Ectodermal cell (in vitro differentiated cells): ENCODE results near the gene POLR2E.

Source experiments
- H3K27ac ChIP-seq: 2 replicates; pipeline ENCODE4 v1.7.0; 2013; ENCODE audit warnings: mild to moderate bottlenecking, low read depth, low read length; ENCODE audit not compliant: insufficient read depth, poor library complexity, severe bottlenecking
- H3K27me3 ChIP-seq: 2 replicates; pipeline ENCODE4 v1.7.0; 2013; ENCODE audit warnings: mild to moderate bottlenecking, low read length; ENCODE audit not compliant: insufficient read depth, control insufficient read depth, poor library complexity, severe bottlenecking
- H3K36me3 ChIP-seq: one replicate; pipeline ENCODE4 v1.7.0; 2013; ENCODE audit warnings: low read length; ENCODE audit not compliant: control insufficient read depth, insufficient read depth
- H3K4me1 ChIP-seq: one replicate; pipeline ENCODE4 v1.7.0; 2013; ENCODE audit warnings: low read length; ENCODE audit not compliant: control insufficient read depth, insufficient read depth
- H3K4me3 ChIP-seq: 2 replicates; pipeline ENCODE4 v1.7.0; 2013; ENCODE audit warnings: low read depth, low read length, control low read depth; ENCODE audit not compliant: insufficient read depth
- H3K9me3 ChIP-seq: 2 replicates; pipeline ENCODE4 v1.7.0; 2013; ENCODE audit warnings: mild to moderate bottlenecking, low read length, moderate library complexity; ENCODE audit not compliant: control insufficient read depth
- WGBS, 2 experiments: methylation state at CpG; one replicate each; pipeline ENCODE4 v1.1.7; 2013; ENCODE audit warnings: missing lambda C conversion rate in 2 of 2; 5-methylcytosine and 5-hydroxymethylcytosine counted together

Gene POLR2E

GRCh38 chr19:1076046-1076386 lies 19.2 kb downstream of the POLR2E start:
- no peak overlapping the region for H3K27ac ChIP-seq
- peaks cover 9% of the 10 kb centered on the region for H3K36me3 ChIP-seq
- no peak overlapping the region for H3K4me3 ChIP-seq
- 94 to 95% methylated on average over 4 of the region's 4 CpGs for WGBS, 2 experiments
- peaks cover 12% of the 10 kb centered on the region for H3K27me3 ChIP-seq
- no peaks in the 10 kb centered on the region for H3K9me3 ChIP-seq
- H3K4me1 ChIP-seq = no peaks in the 10 kb centered on the region

GRCh38 chr19:1074544-1075283 lies 20.5 kb downstream of the POLR2E start:
- H3K36me3 ChIP-seq = peaks cover 4% of the 10 kb centered on the region
- H3K27me3 ChIP-seq = peaks cover 25% of the 10 kb centered on the region
- no peak overlapping the region for H3K27ac ChIP-seq
- WGBS, 2 experiments = 96% methylated on average over 54 of the region's 54 CpGs
- no peaks in the 10 kb centered on the region for H3K9me3 ChIP-seq
- no peaks in the 10 kb centered on the region for H3K4me1 ChIP-seq
- H3K4me3 ChIP-seq = no peak overlapping the region

GRCh38 chr19:1073956-1074517 lies 21.1 kb downstream of the POLR2E start:
- Histone ChIP-seq H3K9me3 (no peaks in the 10 kb centered on the region), H3K4me1 (no peaks in the 10 kb centered on the region), H3K27ac (no peak overlapping the region), H3K27me3 (peaks cover 31% of the 10 kb centered on the region), H3K36me3 (peaks cover 4% of the 10 kb centered on the region), H3K4me3 (no peak overlapping the region)
- WGBS, 2 experiments = 93% methylated on average over 28 of the region's 28 CpGs

- whole genome bisulfite sequencing, 2 experiments = 91 to 93% methylated on average over 30 of the region's 30 CpGs
- Histone ChIP-seq H3K9me3 (no peaks in the 10 kb centered on the region), H3K36me3 (peaks cover 4% of the 10 kb centered on the region), H3K27ac (no peak overlapping the region), H3K4me3 (no peak overlapping the region), H3K4me1 (no peaks in the 10 kb centered on the region), H3K27me3 (peaks cover 39% of the 10 kb centered on the region)
Observed at GRCh38 chr19:1073063-1073955, 21.9 kb downstream of the POLR2E start.

GRCh38 chr19:1072371-1073015 lies 22.7 kb downstream of the POLR2E start:
- no peaks in the 10 kb centered on the region for H3K4me1 ChIP-seq
- WGBS, 2 experiments = 93 to 95% methylated on average over 11 of the region's 11 CpGs
- no peak overlapping the region for H3K27ac ChIP-seq
- no peak overlapping the region for H3K4me3 ChIP-seq
- H3K36me3 ChIP-seq = peaks cover 4% of the 10 kb centered on the region
- H3K9me3 ChIP-seq = no peaks in the 10 kb centered on the region
- peaks cover 47% of the 10 kb centered on the region for H3K27me3 ChIP-seq

- no peaks in the 10 kb centered on the region for H3K9me3 ChIP-seq
- H3K4me1 ChIP-seq = peaks cover 6% of the 10 kb centered on the region
- H3K36me3 ChIP-seq = peaks cover 4% of the 10 kb centered on the region
- 2% methylated on average over 99 of the region's 99 CpGs for WGBS, 2 experiments
- peak overlapping the region; percentile 39 for H3K4me3 ChIP-seq
- H3K27me3 ChIP-seq = peaks cover 60% of the 10 kb centered on the region
- H3K27ac ChIP-seq = no peak overlapping the region
Observed at GRCh38 chr19:1070931-1071791, 24.0 kb downstream of the POLR2E start.

- WGBS, 2 experiments = 16 to 18% methylated on average over 21 of the region's 21 CpGs
- H3K4me3 ChIP-seq = peak overlapping the region; percentile 39
- H3K27ac ChIP-seq = no peak overlapping the region
- peaks cover 1% of the 10 kb centered on the region for H3K36me3 ChIP-seq
- peaks cover 12% of the 10 kb centered on the region for H3K4me1 ChIP-seq
- H3K9me3 ChIP-seq = no peaks in the 10 kb centered on the region
- H3K27me3 ChIP-seq = peaks cover 66% of the 10 kb centered on the region
Observed at GRCh38 chr19:1070576-1070930, 24.6 kb downstream of the POLR2E start.

- Histone ChIP-seq H3K36me3 (no peaks in the 10 kb centered on the region), H3K27me3 (peaks cover 80% of the 10 kb centered on the region), H3K4me3 (no peak overlapping the region), H3K27ac (no peak overlapping the region), H3K9me3 (no peaks in the 10 kb centered on the region), H3K4me1 (peaks cover 13% of the 10 kb centered on the region)
- WGBS, 2 experiments = 88 to 89% methylated on average over 25 of the region's 25 CpGs
Observed at GRCh38 chr19:1069009-1069779, 26.0 kb downstream of the POLR2E start.
